ENCODE measurements around the gene MPST. TPM values are rescaled to one million over a fixed set of nuclear protein-coding genes. Genes with fewer than 3 reads are reported as not detected.

MPST gene
- total RNA-seq, 1 donor from 2014 or later: 101 TPM

DNA sequence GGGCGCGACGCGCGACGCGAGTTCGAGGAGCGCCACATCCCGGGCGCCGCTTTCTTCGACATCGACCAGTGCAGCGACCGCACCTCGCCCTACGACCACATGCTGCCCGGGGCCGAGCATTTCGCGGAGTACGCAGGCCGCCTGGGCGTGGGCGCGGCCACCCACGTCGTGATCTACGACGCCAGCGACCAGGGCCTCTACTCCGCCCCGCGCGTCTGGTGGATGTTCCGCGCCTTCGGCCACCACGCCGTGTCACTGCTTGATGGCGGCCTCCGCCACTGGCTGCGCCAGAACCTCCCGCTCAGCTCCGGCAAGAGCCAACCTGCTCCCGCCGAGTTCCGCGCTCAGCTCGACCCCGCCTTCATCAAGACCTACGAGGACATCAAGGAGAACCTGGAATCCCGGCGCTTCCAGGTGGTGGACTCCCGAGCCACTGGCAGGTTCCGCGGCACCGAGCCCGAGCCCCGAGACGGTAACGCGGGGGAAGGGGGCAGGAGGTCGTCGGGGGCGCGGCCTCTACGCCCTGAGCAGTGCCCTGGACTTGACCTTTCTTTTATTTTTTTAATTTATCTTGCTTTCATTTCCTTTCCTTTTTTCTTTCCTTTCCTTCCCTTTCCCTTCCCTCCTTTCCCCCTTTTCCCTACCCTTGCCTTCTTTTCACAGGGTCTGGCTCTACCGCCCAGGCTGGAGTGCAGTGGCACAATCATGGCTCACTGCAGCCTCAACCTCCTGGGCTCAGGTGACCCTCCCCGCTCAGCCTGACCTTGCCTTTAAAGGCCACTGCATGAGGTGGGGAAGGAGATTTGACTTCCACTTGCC, 5.0 kb downstream of the MPST start:
- peak overlapping the region; percentile 76 for H3K27ac Mint-ChIP-seq
- peaks cover 17% of the 10 kb centered on the region for H3K36me3 Mint-ChIP-seq (ENCODE audit: insufficient read depth)
- no peak overlapping the region for H3K4me3 Mint-ChIP-seq (ENCODE audit: low read depth)
- no peaks in the 10 kb centered on the region for H3K27me3 Mint-ChIP-seq
- peaks cover 23% of the 10 kb centered on the region for H3K4me1 Mint-ChIP-seq (ENCODE audit: low read depth)
- TF ChIP-seq, protein P1, sequence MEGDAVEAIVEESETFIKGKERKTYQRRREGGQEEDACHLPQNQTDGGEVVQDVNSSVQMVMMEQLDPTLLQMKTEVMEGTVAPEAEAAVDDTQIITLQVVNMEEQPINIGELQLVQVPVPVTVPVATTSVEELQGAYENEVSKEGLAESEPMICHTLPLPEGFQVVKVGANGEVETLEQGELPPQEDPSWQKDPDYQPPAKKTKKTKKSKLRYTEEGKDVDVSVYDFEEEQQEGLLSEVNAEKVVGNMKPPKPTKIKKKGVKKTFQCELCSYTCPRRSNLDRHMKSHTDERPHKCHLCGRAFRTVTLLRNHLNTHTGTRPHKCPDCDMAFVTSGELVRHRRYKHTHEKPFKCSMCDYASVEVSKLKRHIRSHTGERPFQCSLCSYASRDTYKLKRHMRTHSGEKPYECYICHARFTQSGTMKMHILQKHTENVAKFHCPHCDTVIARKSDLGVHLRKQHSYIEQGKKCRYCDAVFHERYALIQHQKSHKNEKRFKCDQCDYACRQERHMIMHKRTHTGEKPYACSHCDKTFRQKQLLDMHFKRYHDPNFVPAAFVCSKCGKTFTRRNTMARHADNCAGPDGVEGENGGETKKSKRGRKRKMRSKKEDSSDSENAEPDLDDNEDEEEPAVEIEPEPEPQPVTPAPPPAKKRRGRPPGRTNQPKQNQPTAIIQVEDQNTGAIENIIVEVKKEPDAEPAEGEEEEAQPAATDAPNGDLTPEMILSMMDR (IDR thresholded peaks at IDR 0.05; ENCODE audit: unreplicated experiment): no peak
- DNase-seq (ENCODE audit: low spot score, unreplicated experiment): no peak
- no peaks in the 10 kb centered on the region for H3K9me3 Mint-ChIP-seq (ENCODE audit: low read depth)

DNA sequence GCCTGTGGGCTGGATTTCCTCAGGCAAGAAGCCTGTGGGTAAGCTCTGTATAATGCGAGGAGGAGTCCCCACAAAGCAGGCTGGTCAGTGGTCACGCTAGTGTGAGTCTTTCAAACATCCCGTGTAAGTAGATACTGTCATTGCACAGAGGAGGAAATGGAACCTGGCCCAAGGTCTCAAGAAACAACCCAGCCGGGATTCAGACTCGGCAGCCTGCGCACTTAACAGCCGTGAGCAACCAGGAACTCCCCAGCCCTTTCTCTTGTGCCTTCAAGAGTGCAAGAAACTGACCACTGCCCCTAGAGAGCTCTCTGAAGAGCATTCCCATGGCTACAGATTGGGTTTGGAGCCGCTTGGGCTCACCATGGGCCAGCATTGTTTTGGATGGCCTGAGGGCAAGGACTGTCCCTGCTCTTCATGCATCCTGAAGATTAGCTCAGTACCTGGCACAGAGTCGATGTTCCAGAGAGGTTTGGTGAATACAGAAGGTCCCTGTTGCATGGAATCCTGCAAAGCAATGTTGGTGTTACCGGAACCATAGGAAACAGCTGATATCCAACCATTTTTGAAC, 6.0 kb downstream of the MPST start:
- H3K27ac Mint-ChIP-seq: peak overlapping the region; percentile 76
- H3K27me3 Mint-ChIP-seq: no peaks in the 10 kb centered on the region
- TF ChIP-seq, protein P1 (IDR thresholded peaks at IDR 0.05; ENCODE audit: unreplicated experiment): no peak
- H3K36me3 Mint-ChIP-seq (ENCODE audit: insufficient read depth): peaks cover 17% of the 10 kb centered on the region
- peaks cover 19% of the 10 kb centered on the region for H3K4me1 Mint-ChIP-seq (ENCODE audit: low read depth)
- DNase-seq (ENCODE audit: low spot score, unreplicated experiment): no peak
- H3K9me3 Mint-ChIP-seq (ENCODE audit: low read depth): no peaks in the 10 kb centered on the region
- no peak overlapping the region for H3K4me3 Mint-ChIP-seq (ENCODE audit: low read depth)

DNA sequence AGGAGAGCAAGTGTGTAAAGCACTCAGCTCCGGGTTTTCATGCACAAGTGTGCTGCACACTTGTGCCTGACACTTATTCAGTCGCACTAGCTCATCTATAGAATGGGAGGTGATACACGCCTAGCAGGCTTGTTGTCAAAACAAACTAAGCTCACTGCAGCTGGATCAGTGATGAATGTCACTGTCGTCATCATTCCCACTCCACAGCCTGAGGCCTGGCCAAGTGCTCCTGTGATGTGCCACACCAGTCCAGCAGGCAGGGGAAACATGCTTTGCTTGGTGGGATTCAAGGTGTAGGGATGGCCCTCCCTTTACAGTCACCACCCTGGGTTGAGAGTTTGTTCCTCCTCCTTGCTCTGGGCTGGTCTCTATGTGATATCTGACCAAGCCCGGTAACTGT, 6.8 kb downstream of the MPST start:
- TF ChIP-seq, protein P1 (IDR thresholded peaks at IDR 0.05; ENCODE audit: unreplicated experiment): no peak
- no peak overlapping the region for H3K4me3 Mint-ChIP-seq (ENCODE audit: low read depth)
- H3K4me1 Mint-ChIP-seq (ENCODE audit: low read depth): peaks cover 18% of the 10 kb centered on the region
- H3K27ac Mint-ChIP-seq: no peak overlapping the region
- H3K36me3 Mint-ChIP-seq (ENCODE audit: insufficient read depth): peaks cover 17% of the 10 kb centered on the region
- no peaks in the 10 kb centered on the region for H3K9me3 Mint-ChIP-seq (ENCODE audit: low read depth)
- no peaks in the 10 kb centered on the region for H3K27me3 Mint-ChIP-seq
- no peak for DNase-seq (ENCODE audit: low spot score, unreplicated experiment)

DNA sequence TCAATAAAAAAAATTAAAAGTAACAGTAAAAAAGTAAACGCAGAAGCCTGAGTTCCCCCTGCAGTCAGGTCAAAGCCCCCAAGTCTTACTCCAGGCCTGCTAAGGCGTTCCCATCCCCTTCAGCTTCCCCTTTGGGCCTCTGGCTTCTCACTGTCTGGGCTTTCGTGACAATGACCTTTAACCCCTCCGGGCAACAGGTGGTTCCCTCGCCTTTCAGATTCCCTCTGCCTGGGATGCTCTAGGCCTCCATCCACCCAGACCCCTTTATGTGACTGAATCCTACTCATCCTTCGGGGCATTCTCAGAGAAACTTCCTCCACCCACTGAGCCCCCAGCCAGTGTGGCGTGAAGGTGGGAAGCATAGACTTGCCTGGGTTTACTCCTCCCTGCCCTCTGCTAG, 8.0 kb downstream of the MPST start:
- Mint-ChIP-seq H3K4me3 (ENCODE audit: low read depth) (no peak overlapping the region), H3K36me3 (ENCODE audit: insufficient read depth) (peaks cover 16% of the 10 kb centered on the region), H3K9me3 (ENCODE audit: low read depth) (no peaks in the 10 kb centered on the region), H3K27ac (no peak overlapping the region), H3K27me3 (no peaks in the 10 kb centered on the region), H3K4me1 (ENCODE audit: low read depth) (peaks cover 20% of the 10 kb centered on the region)
- TF ChIP-seq, protein P1 (IDR thresholded peaks at IDR 0.05; ENCODE audit: unreplicated experiment): no peak
- DNase-seq (ENCODE audit: low spot score, unreplicated experiment): no peak

DNA sequence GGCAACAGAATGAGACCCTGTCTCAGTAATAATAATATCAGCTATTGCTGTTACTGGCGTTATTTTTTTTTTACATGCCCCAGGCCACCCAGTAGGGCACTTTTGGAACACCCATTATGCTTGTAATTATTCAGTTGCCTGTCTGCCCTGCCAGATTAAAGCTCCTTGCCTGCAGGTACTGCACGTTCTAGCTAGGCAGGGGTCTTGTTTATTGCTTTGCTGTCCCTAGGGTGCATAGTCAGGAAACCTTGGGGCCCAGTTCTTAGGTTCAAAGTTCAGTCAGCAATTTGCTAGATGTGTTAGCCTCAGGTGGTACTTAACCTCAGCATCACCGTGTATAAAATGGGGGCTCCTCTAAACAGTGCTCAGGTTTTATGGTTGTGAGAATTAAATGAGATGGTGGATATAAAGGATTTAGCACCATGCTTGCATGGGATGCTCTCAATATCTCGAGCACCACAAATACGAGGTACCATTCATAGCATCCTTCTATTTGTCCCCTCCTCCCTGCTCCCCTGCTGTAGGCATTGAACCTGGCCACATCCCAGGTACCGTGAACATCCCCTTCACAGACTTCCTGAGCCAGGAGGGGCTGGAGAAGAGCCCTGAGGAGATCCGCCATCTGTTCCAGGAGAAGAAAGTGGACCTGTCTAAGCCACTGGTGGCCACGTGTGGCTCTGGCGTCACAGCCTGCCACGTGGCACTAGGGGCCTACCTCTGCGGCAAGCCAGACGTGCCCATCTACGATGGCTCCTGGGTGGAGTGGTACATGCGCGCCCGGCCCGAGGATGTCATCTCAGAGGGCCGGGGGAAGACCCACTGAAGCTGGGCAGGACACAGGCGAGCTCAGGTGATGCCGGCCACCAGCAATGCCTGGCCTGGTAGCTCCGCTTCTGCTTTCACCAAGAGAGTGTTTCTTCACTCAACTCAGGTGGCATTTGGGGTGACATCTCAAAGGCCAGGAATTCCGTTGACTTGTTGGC, 9.4 kb downstream of the MPST start:
- no peak overlapping the region for H3K27ac Mint-ChIP-seq
- H3K27me3 Mint-ChIP-seq: no peaks in the 10 kb centered on the region
- DNase-seq (ENCODE audit: low spot score, unreplicated experiment): no peak
- TF ChIP-seq, protein P1 (IDR thresholded peaks at IDR 0.05; ENCODE audit: unreplicated experiment): no peak
- no peaks in the 10 kb centered on the region for H3K9me3 Mint-ChIP-seq (ENCODE audit: low read depth)
- no peak overlapping the region for H3K4me3 Mint-ChIP-seq (ENCODE audit: low read depth)
- H3K36me3 Mint-ChIP-seq (ENCODE audit: insufficient read depth): peaks cover 12% of the 10 kb centered on the region
- peaks cover 28% of the 10 kb centered on the region for H3K4me1 Mint-ChIP-seq (ENCODE audit: low read depth)
